ENCODE results near the gene CEP250. TPM values are rescaled to one million over a fixed set of nuclear protein-coding genes. Genes with fewer than 3 reads are reported as not detected.

Gene CEP250
- total RNA-seq, 1 donor from 2014 or later: 55.4 TPM

DNA sequence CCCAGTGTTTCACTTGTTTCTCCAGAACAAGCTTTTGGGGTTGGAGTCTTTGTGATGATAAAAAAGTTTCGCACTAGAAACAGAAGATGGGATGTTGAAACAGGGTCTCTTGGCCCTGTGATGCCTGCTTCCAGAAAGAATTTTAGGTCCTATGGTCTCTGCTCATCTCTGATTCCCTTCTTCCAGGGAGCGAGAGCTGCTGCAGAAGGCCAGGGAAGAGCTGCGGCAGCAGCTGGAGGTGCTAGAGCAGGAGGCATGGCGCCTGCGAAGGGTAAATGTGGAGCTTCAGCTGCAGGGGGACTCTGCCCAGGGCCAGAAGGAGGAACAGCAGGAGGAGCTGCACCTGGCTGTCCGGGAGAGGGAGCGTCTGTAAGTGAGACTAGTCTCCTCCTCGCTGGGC, 18.3 kb downstream of the CEP250 start:
- Histone ChIP-seq H2AFZ (replicated peaks) (no peak overlapping the region), H3K79me2 (ENCODE audit: low read depth) (no peaks in the 10 kb centered on the region), H3K9me3 (ENCODE audit: low read depth) (no peaks in the 10 kb centered on the region), H3K9ac (no peak overlapping the region), H3F3A (ENCODE audit: low read depth) (no peaks in the 10 kb centered on the region), H3K4me1 (no peaks in the 10 kb centered on the region), H3K4me3 (no peak overlapping the region), H3K27me3 (no peaks in the 10 kb centered on the region), H4K20me1 (ENCODE audit: low read depth) (no peaks in the 10 kb centered on the region), H3K36me3 (peaks cover 13% of the 10 kb centered on the region), H3K4me2 (no peak overlapping the region), H3K27ac (no peak overlapping the region)
- Mint-ChIP-seq H3K27me3 (ENCODE audit: insufficient read depth, low read depth) (no peaks in the 10 kb centered on the region), H3K9me3 (no peaks in the 10 kb centered on the region), H3K27ac (no peak overlapping the region), H3K4me1 (no peaks in the 10 kb centered on the region), H3K36me3 (peaks cover 23% of the 10 kb centered on the region), H3K4me3 (no peak overlapping the region)
- no peak for TF ChIP-seq EZH2phosphoT487 (IDR thresholded peaks at IDR 0.05)
- no peak for TF ChIP-seq EZH2 (IDR thresholded peaks at IDR 0.05)
- TF ChIP-seq CTCF (IDR thresholded peaks at IDR 0.05): no peak
- DNase-seq (ENCODE audit: low spot score): no peak

DNA sequence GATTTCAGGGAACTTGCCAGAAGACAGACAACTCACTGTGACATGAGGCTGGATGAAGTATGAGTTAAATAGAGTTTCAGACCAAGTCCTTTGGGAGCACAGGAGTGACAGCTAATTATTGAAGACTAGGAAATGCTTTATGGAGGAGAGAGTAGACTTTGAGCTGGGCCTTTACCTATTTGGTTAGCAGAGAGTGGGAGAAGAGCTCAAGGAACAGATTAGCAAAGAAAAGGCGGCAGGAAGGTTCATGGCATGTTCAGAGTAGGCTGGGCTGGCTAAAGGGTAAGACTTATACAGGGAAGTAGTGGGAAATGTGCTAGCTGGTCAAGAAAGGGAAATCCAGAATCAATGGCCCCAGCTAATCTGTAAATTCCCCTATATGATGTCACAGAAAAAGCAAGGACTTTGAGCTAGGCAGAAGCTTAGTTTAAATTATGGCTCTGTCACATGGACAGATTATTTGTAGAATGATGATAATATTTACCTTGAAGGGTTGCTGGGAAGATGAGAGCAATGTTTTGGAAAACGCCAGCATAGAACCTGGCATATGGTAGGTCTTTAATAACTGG, 19.0 kb downstream of the CEP250 start:
- Histone ChIP-seq H4K20me1 (ENCODE audit: low read depth) (no peaks in the 10 kb centered on the region), H3K27ac (no peak overlapping the region), H2AFZ (replicated peaks) (no peak overlapping the region), H3K4me2 (no peak overlapping the region), H3K27me3 (no peaks in the 10 kb centered on the region), H3K36me3 (peaks cover 13% of the 10 kb centered on the region), H3K4me3 (no peak overlapping the region), H3K9ac (no peak overlapping the region), H3K9me3 (ENCODE audit: low read depth) (no peaks in the 10 kb centered on the region), H3K79me2 (ENCODE audit: low read depth) (no peaks in the 10 kb centered on the region), H3K4me1 (no peaks in the 10 kb centered on the region), H3F3A (ENCODE audit: low read depth) (no peaks in the 10 kb centered on the region)
- no peaks in the 10 kb centered on the region for H3K4me1 Mint-ChIP-seq
- H3K4me3 Mint-ChIP-seq: no peak overlapping the region
- peaks cover 27% of the 10 kb centered on the region for H3K36me3 Mint-ChIP-seq
- TF ChIP-seq EZH2phosphoT487 (IDR thresholded peaks at IDR 0.05) (no peak), EZH2 (IDR thresholded peaks at IDR 0.05) (no peak), CTCF (IDR thresholded peaks at IDR 0.05) (no peak)
- DNase-seq (ENCODE audit: low spot score): no peak
- no peak overlapping the region for H3K27ac Mint-ChIP-seq
- peaks cover 2% of the 10 kb centered on the region for H3K27me3 Mint-ChIP-seq (ENCODE audit: insufficient read depth, low read depth)
- H3K9me3 Mint-ChIP-seq: no peaks in the 10 kb centered on the region

- H3K27ac ChIP-seq: no peak overlapping the region
- no peaks in the 10 kb centered on the region for H3K79me2 ChIP-seq (ENCODE audit: low read depth)
- TF ChIP-seq EZH2phosphoT487 (IDR thresholded peaks at IDR 0.05): no peak
- TF ChIP-seq EZH2 (IDR thresholded peaks at IDR 0.05): no peak
- TF ChIP-seq CTCF (IDR thresholded peaks at IDR 0.05): no peak
- H3K4me2 ChIP-seq: no peak overlapping the region
- Mint-ChIP-seq H3K9me3 (no peaks in the 10 kb centered on the region), H3K36me3 (peaks cover 27% of the 10 kb centered on the region), H3K27ac (no peak overlapping the region), H3K4me1 (no peaks in the 10 kb centered on the region), H3K4me3 (no peak overlapping the region), H3K27me3 (ENCODE audit: insufficient read depth, low read depth) (peaks cover 2% of the 10 kb centered on the region)
- H2AFZ ChIP-seq (replicated peaks): no peak overlapping the region
- H3K27me3 ChIP-seq: no peaks in the 10 kb centered on the region
- H3K9ac ChIP-seq: no peak overlapping the region
- no peaks in the 10 kb centered on the region for H3K9me3 ChIP-seq (ENCODE audit: low read depth)
- peaks cover 10% of the 10 kb centered on the region for H3K36me3 ChIP-seq
- H3F3A ChIP-seq (ENCODE audit: low read depth): no peaks in the 10 kb centered on the region
- H3K4me1 ChIP-seq: no peaks in the 10 kb centered on the region
- no peak for DNase-seq (ENCODE audit: low spot score)
- no peak overlapping the region for H3K4me3 ChIP-seq
- H4K20me1 ChIP-seq (ENCODE audit: low read depth): no peaks in the 10 kb centered on the region
Measured at GRCh38 chr20:35476288-35476687, 20.9 kb downstream of the CEP250 start.

Data from neural progenitor cell (in vitro differentiated cells).